ENCODE measurements around the gene DYNLT2.

The DYNLT2 gene

DNA sequence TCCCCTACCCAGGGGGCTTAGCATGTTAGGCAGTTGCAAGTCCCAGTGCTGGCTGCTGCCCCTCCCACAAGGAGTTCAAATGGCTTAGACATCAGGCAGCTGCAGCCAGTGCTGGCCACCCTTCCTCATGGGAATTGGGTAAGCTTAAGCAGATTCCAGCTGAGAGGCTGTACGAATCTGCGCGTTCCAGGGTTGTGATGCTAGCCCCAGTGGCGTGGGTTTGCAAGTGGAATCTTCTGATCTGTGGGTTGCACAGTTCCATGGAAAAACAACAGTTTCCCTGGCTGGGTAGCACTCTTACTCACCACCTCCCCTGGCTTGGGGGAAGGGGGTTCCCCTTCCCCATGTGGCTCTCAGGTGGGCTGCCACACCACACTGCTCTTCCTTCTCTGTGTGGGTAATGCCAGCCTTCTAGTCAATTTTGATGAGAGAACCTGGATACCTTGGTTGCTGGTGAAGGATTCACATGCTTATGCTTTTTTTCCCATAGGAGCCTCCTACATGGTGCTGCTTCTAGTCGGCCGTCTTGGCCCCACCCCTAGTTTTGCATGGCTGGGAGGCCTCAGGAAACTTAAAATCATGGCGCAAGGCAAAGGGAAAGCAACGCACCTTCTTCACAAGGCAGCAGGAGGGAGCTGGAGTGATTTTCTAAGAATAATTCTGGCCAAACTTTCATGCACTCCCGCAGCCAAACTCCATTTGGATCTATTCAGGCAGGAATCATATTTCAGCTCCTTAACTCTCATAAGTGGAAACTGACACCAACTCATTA, 13.0 kb downstream of the DYNLT2 start:
- DNase-seq (ENCODE audit: low read depth) = no peak

DNA sequence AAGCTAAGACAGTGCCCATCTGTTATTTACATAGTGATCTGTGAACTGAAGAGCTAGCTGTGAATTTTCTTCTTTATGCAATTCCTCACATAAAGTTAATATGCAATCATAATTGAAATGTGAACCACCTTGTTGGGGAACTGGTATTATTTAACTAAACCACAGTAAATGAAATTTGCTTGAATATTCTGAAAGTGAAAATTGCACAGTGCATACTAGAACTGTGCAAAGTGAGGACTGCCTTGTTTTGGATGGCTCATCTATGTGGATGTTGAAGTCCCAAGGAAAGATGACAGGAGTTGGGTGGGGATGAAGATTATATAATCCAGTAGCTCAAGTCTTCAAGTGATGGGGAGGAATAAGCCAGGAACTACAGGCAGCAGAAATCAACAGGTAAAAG, 21.4 kb downstream of the DYNLT2 start:
- DNase-seq (ENCODE audit: low read depth) = no peak

DNA sequence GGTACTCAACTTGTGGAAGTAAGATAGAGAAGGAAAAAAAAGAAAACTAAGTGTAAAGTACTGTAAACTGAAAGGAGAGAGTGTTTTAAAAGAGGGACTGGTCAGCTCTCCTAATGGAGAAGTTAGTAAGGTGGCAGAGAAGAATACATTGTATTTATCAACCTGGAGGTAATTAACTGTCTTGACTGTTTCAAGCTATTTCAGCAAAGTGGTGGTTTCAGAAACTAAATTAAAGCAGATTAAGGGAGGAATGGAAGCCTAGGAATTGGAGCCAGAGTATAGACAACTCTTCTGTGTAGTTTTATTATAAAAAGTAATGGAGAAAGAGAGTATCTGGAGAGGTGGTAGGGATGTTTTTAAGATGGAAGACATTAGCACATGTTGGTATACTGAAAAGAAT, 24.4 kb downstream of the DYNLT2 start:
- no peak for DNase-seq (ENCODE audit: low read depth)

DNA sequence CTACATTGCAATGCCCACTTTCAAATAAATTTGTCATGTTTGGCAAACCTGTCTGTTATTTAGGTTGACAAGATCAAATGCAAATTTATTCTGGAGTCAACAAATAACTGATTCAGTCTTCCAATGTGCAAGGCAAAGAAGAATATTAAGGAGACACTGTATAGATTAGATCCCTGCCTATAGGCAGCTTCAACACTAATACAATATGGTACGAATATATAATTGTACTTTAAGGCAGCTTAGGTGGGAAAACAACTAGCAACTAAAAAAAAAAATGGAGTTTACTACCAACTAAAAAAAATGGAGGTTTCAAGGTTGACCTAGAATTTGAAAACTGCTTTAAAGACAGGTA, 25.3 kb downstream of the DYNLT2 start:
- no peak for DNase-seq (ENCODE audit: low read depth)

DNA sequence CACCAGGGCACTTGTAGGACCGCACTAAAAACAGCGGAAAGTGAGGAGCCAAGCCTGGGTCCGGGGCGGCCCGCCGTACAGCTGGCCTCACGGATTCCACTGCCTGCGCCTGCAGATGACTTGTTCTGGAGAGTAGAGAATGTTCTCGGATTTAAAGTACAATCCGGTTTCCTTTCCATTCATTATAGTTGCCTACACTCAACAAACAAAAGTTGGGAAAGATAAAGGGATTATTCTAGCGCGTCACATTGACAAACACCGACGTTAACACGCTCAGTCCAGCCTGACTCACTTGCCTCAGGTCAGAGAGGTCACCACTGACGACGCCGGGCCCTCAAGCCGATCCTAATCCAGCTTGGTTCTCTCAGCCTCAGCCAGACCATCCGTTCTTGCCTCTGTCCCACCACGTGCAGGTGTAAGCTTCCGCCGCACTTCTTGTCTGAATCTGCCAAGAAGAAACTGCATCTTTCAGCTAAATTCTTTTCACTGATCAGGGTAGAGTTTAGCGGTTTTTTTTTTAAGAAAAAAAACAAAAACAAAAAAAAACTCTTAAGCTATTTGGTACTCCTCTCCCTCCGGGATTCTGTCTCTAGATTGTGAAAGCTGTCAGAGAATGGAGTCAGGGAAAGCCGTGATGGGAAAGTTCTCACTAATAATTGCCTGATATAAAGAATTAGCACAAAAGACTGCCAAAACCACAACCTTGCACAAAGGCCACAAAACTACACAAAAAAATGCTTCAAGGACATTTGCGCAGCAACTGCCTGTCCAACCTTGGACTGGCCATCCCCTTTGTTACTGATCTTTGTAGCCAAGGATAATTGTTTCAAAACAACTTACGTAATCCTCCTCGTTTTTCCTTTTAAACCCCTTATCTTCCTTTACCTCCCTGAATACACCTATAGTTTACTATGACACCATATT, 26.0 kb downstream of the DYNLT2 start:
- peak; percentile 29 for DNase-seq (ENCODE audit: low read depth)

DNA sequence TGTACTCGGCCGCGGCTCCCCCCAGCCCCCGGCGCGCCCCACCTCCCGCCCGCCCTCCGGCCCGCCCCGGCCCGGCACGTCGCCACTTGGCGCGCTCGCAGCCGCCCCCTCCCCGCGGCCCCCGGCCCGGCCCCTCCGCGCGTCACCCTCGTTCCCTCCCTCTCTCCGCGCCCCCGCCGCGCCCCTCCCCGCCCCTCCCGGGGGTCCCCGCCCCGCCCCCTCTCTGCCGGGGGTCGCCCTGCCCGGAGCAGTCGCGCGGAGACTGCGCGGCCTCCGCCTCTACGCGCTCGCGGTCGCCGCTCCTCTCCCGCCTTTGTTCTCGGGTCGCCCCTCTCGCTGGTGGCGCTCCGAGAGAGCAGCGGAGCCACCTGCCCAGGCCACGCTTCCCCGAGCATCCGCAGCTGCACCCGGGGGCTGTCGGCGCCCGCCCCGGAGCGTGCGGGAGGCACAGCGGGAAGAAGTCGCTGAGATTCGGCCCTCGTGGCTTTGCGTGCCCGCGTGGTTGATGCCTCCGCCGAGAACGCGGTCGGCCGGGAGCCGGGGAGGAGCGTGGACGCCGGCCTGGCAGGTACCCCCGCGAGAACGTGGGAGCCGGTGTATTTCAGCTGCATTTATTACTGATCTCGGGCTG, 26.8 kb downstream of the DYNLT2 start, which contains the start of gene PHF10:
Gene PHF10, minus strand, starts transcription at position 7 of the 631 bp plus-strand sequence. CDS start 569 bp downstream, outside the sequence.
- no peak for DNase-seq (ENCODE audit: low read depth)

DNA sequence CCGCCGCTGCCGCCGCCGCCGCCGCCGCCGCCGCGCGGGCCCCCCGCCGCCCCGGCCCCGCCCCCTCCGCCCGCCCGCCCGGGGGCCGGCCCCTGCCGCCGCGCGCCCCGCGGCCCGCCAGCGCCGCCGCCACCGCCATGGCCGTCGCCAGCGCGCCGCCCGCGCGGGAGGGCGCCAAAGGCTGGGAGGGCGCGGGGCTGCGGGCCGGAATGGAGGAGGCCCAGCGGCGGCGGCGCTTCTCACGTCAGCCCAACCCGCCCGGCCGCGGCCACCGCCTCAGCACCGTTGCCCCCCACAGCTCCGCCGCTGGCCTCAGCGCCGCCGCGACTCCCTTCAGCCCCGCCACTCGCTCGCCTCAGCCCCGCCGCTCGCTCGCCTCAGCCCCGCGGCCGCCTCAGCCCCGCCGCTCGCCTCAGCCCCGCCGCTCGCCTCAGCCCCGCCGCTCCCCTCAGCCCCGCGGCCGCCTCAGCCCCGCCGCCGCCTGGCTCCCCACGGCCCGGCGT, 27.3 kb downstream of the DYNLT2 start:
- DNase-seq (ENCODE audit: low read depth) = no peak

DNA sequence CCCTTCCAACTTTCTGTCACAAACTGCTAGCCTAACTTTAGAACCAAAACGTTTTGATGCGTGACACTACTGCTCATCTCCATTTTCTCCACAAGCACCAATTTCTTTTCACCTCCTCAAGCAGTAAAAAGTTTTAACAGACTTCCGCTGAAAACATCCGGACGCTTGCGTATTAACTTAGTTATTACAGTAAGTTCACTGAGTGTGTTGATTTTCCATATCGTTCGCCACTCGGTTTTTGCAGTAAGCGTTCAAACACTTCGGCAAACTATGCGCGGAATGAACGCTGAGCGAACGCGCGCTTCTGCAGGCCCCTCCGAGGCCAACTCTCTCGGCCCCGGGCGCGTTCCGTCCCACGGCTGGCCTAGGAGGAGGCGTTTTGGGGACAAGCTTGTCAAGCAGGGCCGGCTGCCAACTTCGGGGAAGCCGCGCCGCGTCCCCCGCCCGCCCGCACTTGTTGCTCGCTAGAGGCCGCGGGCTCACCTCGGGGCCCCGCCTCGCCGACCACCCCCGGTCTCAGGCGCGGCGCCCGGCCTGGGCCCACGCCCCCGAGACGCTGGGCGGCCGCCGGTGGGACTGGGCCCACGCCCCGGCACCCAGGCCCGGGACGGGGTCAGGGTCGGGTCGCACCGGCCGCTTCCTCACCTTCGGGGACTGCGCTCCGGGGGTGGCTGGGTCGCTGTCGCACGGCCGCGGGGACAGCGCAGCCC, 28.0 kb downstream of the DYNLT2 start:
- DNase-seq (ENCODE audit: low read depth) = peak; percentile 35

DNA sequence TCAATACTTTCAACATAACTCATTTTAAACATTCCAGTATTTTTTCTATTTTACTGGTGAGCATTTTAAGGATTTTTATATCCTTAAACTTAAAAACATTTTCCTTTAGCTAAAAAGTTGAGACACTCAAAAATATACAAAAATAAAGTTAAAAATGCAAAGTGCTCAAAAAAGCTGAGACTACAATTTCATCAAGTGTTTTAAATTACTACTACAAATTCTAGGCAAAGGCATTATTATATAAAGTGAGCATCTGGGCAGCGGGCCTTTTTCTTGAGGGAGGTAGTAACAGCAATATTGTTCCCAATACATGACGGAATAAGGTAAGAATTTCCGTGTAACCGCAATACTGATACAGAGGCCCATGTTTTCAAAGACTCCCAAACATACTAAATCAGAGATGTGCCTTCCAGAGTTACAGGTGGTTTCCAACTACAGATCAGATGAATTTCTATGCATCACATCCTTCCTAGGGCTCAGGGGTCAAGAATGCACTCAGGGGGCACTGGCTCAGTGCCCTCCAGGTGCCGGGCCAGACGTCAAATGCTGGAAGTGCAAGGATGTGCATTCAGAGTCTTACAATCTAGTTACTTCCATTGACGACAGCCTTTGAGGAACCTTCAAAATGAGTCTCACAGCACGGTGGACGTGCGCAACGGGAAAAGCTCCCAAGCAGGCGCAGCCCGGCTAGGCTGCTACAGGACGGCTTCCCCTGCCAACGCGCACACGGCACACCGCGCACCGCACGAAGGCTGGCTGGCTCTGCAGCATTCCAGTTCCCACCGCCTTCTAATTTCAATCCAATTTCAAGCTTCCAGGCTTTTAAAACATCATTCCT, 28.8 kb downstream of the DYNLT2 start:
- peak; percentile 18 for DNase-seq (ENCODE audit: low read depth)

DNA sequence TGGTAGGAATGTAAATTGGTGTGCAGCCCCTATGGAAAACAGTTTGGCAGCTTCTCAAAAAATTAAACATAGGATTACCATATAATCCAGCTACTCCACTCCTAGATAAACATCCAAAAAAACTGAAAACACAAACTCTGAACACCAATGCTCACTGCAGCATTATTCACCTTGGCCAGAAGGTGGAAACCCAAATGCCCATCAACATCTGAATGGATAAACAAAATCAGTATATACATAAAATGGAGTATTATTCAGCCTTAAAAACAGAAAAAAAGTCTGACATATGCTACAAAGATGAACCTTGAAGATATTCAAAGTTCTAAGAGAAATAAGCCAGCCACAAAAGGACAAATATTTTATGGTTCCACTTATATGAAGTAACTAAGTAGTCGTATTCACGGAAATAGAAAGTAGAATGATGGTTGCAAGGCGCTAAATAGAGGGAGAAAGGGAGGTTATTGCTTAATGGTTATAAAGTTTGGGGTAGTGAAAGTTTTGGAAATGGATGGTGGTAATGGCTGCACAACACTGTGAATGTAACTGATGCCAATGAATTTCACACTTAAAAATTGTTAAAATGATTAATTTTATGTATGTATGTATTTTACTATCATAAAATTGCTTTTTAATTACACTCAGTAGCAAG, 31.0 kb downstream of the DYNLT2 start:
- DNase-seq (ENCODE audit: low read depth) = no peak

DNA sequence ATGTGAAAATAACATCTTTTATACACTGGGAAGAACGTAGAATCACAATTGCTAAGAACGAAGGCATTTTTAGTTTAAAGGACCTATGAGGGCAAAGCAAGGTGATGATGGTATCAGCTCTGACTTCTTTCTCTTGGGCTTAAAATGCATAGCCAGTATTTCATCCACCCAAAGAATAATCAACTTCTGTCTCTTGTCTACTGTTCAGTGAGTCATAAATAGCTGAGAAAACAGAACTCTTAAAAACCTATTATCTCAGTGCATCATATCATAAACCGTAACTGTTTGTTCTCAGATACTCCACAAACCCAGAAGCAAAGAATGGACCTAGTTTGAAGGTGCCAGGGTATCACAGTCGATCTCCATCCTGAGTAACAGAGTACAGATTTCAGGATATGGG, 32.3 kb downstream of the DYNLT2 start:
- DNase-seq (ENCODE audit: low read depth) = no peak

DNA sequence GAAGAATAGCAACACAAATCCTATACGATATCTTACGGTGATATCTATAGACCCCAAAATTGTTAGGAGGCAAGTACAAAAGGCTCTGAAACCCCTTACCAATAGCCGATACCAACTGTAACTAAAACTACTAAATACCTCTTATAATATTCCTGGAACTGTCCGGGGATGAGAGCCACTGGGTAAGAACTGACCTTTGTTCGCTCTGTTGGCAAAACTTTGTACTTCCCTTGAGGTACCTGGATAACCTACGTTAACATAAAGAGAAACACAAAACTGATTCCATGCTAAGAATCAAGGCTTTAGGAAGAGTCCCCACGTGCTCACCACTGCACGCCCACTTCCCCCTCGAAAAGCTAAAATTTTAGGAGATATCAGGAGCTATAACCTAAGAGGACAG, 36.8 kb downstream of the DYNLT2 start:
- no peak for DNase-seq (ENCODE audit: low read depth)

DNA sequence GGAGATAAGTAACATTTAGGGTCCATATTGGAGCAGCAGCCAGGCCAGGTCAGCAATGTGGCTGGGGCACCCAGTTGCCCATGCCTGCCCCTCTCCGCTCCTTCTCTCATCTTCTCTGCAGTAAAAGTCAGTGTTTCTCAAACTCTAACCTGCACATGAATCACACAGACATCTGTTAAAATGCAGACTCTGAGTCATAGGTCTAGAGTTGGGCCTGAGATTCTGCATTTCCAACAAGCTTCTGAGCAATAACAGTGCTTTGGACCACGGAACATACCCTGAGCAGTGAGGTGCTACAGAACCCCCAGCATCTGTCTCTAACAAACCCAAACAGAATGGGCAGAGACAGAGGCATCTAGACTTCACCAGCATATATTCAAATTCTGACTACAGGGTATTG, 37.2 kb downstream of the DYNLT2 start:
- no peak for DNase-seq (ENCODE audit: low read depth)

DNA sequence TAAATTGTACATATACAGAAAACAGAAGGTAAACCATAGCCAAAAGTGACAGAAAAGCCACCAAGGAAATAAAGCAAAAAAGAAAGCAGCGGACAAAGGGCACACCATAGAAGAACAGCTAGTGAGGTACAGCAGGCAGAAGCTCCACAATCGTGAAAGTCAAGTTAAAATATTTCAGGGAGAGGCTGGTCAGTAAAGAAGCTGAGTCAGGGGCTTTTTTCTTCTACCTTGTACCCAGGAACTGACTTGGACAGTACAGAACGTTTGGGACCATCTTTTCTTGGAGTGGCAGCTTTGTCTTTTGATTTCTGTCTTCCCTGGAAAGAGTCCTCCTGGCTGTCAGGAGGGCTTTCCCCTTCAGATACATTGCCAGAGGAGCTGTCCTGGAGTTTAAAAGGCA, 41.4 kb downstream of the DYNLT2 start:
- no peak for DNase-seq (ENCODE audit: low read depth)

DNA sequence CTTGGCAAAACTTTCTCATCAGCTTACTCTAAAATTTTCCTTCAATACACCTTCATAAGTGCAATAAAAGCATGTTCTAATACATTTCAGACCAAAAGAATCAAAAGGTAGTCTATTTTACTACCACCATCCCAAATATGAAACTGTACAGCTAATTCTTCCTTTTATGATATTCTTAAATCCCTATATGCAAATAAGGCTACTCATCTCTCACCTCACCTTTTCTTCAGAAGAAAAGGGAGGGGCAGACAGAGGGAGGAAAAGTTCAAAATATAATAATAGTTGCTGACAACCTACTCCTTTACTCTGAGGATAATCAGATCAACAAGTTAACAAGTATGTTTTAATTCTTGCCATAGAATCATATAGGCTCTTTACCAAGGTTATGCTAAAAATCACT, 42.1 kb downstream of the DYNLT2 start:
- DNase-seq (ENCODE audit: low read depth) = no peak

DNA sequence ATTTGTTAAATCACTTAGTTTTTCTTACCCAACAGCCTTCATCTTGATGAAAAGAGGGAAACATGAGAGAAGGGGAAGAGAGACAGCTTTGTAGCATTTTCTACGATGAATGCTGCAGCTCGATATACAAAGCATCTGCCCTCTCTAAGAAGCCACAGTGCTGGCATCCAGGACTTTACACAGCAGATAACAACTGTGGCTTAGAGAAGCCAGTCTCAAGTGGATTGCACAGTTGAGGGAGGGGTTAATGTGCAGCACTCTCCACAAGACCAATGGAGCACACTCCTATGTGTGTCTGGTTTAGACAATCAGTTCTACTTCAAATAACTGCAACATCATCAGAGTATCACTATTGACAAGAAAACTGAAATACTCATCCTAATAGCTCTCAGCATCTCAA, 43.6 kb downstream of the DYNLT2 start:
- DNase-seq (ENCODE audit: low read depth) = no peak

DNA sequence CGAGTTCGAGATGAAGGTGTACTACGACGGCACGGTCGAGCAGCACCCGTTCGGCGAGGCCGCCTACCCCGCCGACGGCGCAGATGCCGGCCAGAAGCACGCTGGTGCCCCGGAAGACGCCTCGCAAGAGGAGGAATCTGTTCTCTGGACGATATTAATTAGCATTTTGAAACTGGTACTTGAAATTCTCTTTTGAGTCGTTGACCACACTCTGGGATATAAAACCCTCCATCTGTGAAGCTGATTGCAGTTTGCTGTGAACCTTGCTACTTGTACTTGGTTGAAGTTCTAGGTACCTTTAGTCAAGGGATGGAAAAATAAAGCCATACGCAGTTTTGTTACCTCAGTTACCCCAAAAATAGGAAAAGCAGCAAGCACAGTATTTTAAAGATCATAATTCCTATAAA, 48.5 kb downstream of the DYNLT2 start:
- no peak for DNase-seq (ENCODE audit: low read depth)

DNA sequence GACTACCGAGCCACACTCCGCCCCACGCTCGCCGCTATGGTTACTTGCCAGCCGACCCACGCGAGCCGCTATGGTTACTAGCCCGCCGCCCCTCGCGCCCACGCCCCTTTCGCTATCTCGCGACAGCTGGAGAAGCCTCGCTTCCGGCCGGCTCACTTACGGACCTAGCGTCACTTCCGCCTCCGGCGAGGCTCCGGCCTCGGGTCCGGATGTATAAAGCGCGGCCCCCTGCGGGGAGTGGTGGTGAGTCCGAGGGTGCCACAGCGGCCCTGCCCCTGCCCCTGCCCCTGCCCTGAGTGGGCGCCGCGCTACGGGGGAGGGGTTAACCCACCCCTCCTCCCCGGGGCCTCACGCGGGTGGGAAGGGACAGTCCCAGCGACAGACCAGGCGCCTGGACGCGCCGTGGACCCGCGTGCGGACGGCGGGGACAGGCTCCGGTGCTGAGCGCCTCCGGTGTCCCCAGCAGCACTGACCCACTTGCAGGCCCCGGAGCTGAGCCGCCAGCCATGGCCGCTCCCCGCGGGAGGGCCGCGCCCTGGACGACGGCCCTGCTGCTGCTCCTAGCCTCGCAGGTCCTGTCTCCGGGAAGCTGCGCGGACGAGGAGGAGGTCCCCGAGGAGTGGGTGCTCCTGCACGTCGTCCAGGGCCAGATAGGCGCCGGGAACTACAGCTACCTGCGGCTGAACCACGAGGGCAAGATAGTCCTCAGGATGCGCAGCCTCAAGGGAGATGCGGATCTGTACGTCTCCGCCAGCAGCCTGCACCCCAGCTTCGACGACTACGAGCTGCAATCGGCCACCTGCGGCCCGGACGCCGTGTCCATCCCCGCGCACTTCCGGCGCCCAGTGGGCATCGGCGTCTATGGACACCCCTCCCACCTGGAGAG, 49.2 kb downstream of the DYNLT2 start, which contains the start of the genes C6orf120 and WDR27:
Gene C6orf120, plus strand, starts transcription at position 173 of the 886 bp plus-strand sequence. Its CDS starts 334 bp downstream, at position 507.
Gene WDR27, minus strand, starts transcription at position 76 of the 886 bp plus-strand sequence. CDS start 13,024 bp downstream, outside the sequence.
- peak; percentile 72 for DNase-seq (ENCODE audit: low read depth)

DNA sequence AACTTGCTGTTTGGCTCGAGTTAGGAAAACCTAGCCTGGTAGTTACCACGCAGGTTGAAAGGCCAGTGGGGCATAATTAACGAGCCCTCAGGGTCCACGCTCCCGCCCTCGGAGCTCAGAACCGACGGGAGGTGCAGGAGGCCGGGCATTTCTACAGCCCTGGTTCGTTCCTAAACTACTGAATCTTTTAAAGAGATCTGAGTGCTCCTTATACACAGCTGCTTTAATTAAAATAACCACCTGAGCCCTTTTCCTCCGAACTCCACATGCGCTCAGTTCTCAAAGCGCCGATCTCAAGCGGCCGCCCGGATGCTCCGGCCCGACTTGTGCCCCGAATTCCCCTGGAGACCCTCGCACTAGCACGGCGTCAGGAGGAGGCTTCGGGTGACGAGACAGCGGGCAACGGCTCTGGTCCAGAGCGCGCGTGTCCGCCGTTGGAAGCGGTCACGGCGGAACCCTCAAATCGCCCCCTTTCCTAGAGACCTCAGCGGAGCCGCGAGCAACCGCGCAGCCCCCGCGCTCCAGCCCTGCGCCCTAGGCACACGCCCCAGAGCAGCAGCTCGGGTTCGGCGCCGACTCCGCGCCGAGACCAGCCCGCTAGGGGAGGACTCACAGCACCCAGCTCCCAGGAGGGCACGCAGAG, 49.9 kb downstream of the DYNLT2 start:
- DNase-seq (ENCODE audit: low read depth) = no peak

Data from GM04503 (cell line).